ENCODE results near the gene PNPLA5.
A peak's percentile ranks its signal among the peaks of the same experiment; 100 is the strongest.

PNPLA5 gene

GRCh38 chr22:43900206-43900605 is 8.4 kb upstream of the PNPLA5 start:
- no peak for DNase-seq

GRCh38 chr22:43897751-43898261 is 6.0 kb upstream of the PNPLA5 start:
- no peak for DNase-seq

- no peak for DNase-seq
Observed at GRCh38 chr22:43895986-43896645, 4.3 kb upstream of the PNPLA5 start.

- DNase-seq: no peak
Observed at GRCh38 chr22:43894122-43894521, 2.3 kb upstream of the PNPLA5 start.

GRCh38 chr22:43893266-43893665 is 1.5 kb upstream of the PNPLA5 start:
- no peak for DNase-seq

GRCh38 chr22:43892183-43892894 is 526 bp upstream of the PNPLA5 start:
- DNase-seq: no peak

- DNase-seq: no peak
Observed at GRCh38 chr22:43890901-43891331, 897 bp downstream of the PNPLA5 start.

GRCh38 chr22:43889860-43890253 is 2.0 kb downstream of the PNPLA5 start:
- DNase-seq: no peak

GRCh38 chr22:43889201-43889859 is 2.5 kb downstream of the PNPLA5 start:
- DNase-seq: no peak

GRCh38 chr22:43888740-43889139 is 3.1 kb downstream of the PNPLA5 start:
- DNase-seq: no peak

GRCh38 chr22:43887391-43887790 is 4.4 kb downstream of the PNPLA5 start:
- DNase-seq: no peak

- no peak for DNase-seq
Observed at GRCh38 chr22:43886231-43886630, 5.6 kb downstream of the PNPLA5 start.

- DNase-seq: no peak
Observed at GRCh38 chr22:43885786-43886185, 6.0 kb downstream of the PNPLA5 start.

GRCh38 chr22:43885319-43885671 is 6.5 kb downstream of the PNPLA5 start:
- DNase-seq: no peak

- peak; percentile 86 for DNase-seq
Observed at GRCh38 chr22:43884600-43885318, 7.1 kb downstream of the PNPLA5 start.

- no peak for DNase-seq
Observed at GRCh38 chr22:43883719-43884415, 7.9 kb downstream of the PNPLA5 start.

- DNase-seq: peak; percentile 75
Observed at GRCh38 chr22:43883012-43883661, 8.7 kb downstream of the PNPLA5 start.

GRCh38 chr22:43882122-43882767 is 9.6 kb downstream of the PNPLA5 start:
- DNase-seq: peak; percentile 30

- DNase-seq: no peak
Observed at GRCh38 chr22:43881091-43882061, 10.4 kb downstream of the PNPLA5 start.

GRCh38 chr22:43880541-43880991 is 11.2 kb downstream of the PNPLA5 start:
- no peak for DNase-seq

Data from activated CD8-positive, alpha-beta memory T cell treated with anti-CD3 and anti-CD28 coated beads, Interleukin-2, amount 50 U/mL, for 48 hours (primary cell).